ENCODE data around the gene ZC3H7B.
"Not testable (repeated sequence)": the region's sequence is repeated elsewhere in the genome, so short reads cannot be mapped to it uniquely, and the experiment has no call there.

Gene ZC3H7B, protein sequence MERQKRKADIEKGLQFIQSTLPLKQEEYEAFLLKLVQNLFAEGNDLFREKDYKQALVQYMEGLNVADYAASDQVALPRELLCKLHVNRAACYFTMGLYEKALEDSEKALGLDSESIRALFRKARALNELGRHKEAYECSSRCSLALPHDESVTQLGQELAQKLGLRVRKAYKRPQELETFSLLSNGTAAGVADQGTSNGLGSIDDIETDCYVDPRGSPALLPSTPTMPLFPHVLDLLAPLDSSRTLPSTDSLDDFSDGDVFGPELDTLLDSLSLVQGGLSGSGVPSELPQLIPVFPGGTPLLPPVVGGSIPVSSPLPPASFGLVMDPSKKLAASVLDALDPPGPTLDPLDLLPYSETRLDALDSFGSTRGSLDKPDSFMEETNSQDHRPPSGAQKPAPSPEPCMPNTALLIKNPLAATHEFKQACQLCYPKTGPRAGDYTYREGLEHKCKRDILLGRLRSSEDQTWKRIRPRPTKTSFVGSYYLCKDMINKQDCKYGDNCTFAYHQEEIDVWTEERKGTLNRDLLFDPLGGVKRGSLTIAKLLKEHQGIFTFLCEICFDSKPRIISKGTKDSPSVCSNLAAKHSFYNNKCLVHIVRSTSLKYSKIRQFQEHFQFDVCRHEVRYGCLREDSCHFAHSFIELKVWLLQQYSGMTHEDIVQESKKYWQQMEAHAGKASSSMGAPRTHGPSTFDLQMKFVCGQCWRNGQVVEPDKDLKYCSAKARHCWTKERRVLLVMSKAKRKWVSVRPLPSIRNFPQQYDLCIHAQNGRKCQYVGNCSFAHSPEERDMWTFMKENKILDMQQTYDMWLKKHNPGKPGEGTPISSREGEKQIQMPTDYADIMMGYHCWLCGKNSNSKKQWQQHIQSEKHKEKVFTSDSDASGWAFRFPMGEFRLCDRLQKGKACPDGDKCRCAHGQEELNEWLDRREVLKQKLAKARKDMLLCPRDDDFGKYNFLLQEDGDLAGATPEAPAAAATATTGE

GRCh38 chr22:41301085-41302020 lies at the start of gene ZC3H7B:
ZC3H7B (plus strand) TSS chr22:41301525; CDS start chr22:41320661, 19,136 bp downstream.
- peak; percentile 34 to 73 for DNase-seq

DNA sequence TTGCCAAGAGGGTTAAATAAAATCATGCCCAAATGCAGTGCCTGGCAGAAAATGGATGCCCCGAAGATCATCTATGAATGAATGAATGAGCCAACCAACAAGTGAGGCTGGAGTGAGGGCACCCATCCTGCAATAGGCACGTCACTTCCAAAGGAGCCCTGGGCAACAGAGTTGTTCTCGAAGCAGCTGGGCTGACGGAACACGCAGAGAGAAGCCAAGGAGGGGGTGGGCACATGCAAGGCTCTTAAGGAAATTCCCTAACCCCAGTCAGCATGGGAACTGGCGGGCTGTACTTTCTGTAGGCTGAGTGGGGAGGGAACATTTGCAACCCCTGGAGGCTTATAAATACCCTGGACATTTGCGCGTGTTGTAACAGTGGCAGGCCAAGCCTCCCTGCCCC lies 49.0 kb upstream of the ZC3H7B start:
- no peak for DNase-seq

GRCh38 chr22:41254230-41254629 lies 47.1 kb upstream of the ZC3H7B start:
- no peak for DNase-seq

- DNase-seq, result no peak
These were observed 44.8 kb upstream of the ZC3H7B start for GRCh38 chr22:41256254-41257253.

- no peak for DNase-seq
These were observed 43.6 kb upstream of the ZC3H7B start for GRCh38 chr22:41257696-41258095.

- DNase-seq, result not testable (repeated sequence)
These were observed 41.6 kb upstream of the ZC3H7B start for GRCh38 chr22:41259756-41260155.

DNA sequence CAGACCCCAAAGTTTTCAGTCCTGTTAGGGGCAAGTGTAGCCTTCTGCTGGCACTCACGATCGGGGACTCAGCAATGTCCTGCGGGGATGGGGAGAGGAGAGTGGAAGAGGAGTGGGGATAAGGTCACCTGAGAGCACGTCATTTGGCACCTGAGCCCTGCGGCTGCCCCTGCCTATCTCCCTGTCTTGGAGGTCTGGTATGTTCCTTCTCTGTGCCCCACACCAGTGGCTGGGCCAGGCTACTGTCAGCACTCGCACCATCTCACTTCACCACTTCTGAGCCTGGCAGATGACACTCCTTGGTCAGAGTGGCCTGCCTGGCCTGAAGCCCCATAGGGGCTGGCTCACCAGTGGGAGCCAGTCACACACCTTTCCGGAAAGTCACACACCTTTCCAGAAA lies 40.5 kb upstream of the ZC3H7B start:
- DNase-seq, result no peak

DNA sequence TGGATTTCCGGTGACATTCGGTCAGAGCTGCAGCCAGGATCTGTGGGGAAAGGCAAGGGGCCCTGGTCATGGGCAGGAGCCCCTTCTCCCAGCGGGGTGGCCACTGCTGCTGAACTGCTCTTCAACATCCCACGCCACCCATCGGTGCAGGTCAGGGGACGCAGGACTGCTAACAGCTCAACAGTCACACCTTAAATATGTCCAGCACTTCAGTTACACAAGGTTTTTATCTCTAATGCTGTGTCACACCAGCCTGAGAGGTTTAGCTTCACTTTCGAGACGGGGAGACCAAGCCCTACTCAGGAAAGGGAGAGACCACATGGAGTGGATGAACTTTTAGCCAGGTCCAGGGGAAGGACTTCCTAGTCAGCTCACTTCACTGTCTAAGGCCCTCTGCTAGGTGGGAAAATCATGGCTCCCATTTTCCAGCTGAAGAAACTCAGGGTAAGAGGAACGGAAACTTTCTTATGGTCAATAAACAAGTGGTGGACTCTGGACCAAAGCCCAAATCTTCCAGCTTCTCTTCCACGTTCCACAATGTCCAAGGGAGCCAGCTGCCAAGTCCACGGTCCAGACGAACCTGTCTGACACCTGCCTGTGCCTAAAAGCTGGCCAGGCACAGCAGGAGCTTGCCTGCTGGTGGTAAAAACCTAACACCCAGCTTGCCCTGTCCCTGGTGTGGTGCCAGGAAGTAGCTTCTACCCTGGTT lies 39.6 kb upstream of the ZC3H7B start:
- no peak for DNase-seq

GRCh38 chr22:41262250-41262765 lies 39.0 kb upstream of the ZC3H7B start:
- no peak for DNase-seq

GRCh38 chr22:41263704-41264103 lies 37.6 kb upstream of the ZC3H7B start:
- no peak for DNase-seq

DNA sequence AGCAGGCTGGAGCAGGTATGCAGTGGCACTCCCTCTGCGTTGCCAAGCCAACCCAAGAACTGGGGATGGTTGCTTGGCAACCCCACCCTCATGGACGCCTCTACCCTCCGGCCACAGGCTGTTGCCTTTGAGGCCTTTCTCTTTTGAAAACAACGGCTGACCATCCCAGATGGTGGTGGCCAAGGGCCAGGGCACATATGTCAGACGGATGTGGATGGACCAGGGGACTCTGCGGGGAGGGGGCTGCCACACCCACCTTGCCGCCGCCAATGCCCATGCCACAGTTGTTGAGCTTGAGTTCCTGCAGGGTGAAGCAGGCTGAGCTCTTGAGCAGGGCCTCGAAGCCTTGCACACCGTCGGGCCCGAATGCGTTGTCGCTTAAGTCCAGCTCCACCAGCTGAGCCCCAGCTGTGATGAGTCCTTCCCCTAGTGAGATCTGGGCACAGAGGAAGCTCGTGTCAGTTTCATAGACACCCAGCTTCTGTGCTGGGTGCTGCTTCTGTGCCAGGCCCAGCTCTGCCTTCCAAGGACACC lies 36.9 kb upstream of the ZC3H7B start:
- no peak for DNase-seq

DNA sequence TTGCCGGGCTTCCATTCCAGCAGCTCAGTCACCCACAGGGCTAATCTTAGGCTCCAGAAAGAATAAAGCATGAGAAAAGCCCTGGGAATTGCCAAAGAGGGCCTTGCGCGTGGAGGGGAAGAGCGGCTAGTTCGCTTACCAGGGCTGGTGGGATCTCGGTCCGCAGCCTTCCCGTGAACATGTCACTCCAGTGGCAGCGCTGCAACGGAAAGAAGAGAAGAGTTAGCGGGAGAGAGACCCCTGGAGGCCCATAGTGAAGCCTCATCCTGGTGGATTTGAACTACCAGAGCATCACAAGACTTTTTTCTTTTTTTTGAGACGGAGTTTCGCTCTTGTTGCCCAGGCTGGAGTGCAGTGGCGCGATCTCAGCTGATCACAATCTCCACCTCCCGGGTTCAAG lies 33.4 kb upstream of the ZC3H7B start:
- no peak for DNase-seq

DNA sequence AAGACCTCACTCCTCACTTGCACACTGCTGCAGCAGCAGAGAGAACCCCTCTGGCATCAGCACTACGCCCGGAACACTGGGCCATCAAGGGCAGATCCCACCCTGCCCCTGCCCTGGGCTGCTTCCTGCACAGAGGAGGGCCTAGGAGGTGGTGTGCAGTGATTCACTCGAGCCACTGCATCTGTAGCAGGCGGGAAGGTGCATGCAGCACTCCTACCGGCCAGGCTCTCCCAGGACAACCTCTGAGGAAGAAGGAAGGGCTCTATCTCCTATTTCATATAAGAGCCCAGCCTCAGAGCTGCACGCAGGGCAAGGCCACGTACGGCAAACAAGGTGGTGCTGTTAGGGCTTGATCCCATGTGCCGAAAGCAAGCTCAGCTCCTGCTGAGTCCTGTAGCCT lies 29.5 kb upstream of the ZC3H7B start:
- no peak for DNase-seq

DNA sequence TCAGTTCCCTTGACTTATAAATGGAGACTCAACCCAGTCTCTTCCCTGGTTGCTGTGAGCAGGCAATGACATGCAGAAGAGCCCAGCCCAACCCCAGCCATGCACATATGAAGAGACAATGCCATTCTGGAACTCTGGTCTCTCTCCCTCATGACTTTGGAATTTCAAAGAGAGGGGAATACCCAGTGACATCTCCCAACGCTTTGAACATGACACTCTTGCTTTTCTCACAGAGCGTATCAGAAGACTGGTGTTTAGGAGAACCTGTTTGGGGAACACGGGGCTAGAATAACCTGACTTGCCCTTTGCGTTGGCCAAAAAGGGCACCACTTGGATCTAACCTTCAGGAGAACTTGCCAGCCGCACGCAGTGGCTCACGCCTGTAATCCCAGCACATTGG lies 28.2 kb upstream of the ZC3H7B start:
- DNase-seq, result no peak

- no peak for DNase-seq
These were observed 26.5 kb upstream of the ZC3H7B start for GRCh38 chr22:41274856-41275255.

- no peak for DNase-seq
These were observed 21.3 kb upstream of the ZC3H7B start for GRCh38 chr22:41280065-41280464.

GRCh38 chr22:41280854-41281253 lies 20.5 kb upstream of the ZC3H7B start:
- no peak for DNase-seq

- DNase-seq, result no peak
These were observed 16.9 kb upstream of the ZC3H7B start for GRCh38 chr22:41284465-41284864.

GRCh38 chr22:41285441-41285819 lies 15.9 kb upstream of the ZC3H7B start:
- peak in 1 of 2 experiments; percentile 39 for DNase-seq
